H9 (cell line): ENCODE data around the gene FREY1. TPM values are rescaled to one million over a fixed set of nuclear protein-coding genes. Genes with fewer than 3 reads are reported as not detected.

Source experiments
- DNase-seq: peaks from one replicate; pipeline ENCODE4 v3.0.0-alpha.2; 2017
- H2AFZ ChIP-seq: one replicate; pipeline ENCODE4 v1.6.1; 2013; ENCODE audit warnings: mild to moderate bottlenecking, low read length, control low read depth, moderate library complexity
- H2AK5ac ChIP-seq: 2 replicates; pipeline ENCODE4 v1.6.1; 2013; ENCODE audit warnings: low read length, control low read depth, mixed read lengths; ENCODE audit not compliant: insufficient read length
- H2BK120ac ChIP-seq: one replicate; pipeline ENCODE4 v1.6.1; 2013; ENCODE audit warnings: low read depth, mild to moderate bottlenecking, low read length, control low read depth, inconsistent platforms; ENCODE audit not compliant: poor library complexity, severe bottlenecking
- H2BK12ac ChIP-seq: 2 replicates; pipeline ENCODE4 v1.6.1; 2013; ENCODE audit warnings: low read length, control low read depth, mixed read lengths, low read depth; ENCODE audit not compliant: insufficient read length
- H2BK15ac ChIP-seq: 2 replicates; pipeline ENCODE4 v1.6.1; 2013; ENCODE audit warnings: low read depth, low read length, control low read depth
- H2BK20ac ChIP-seq: one replicate; pipeline ENCODE4 v1.6.1; 2013; ENCODE audit warnings: low read depth, mild to moderate bottlenecking, low read length, control low read depth, inconsistent platforms; ENCODE audit not compliant: poor library complexity, severe bottlenecking
- H2BK5ac ChIP-seq: 2 replicates; pipeline ENCODE4 v1.6.1; 2013; ENCODE audit warnings: low read length, control low read depth, mixed read lengths; ENCODE audit not compliant: insufficient read length
- H3K14ac ChIP-seq: 2 replicates; pipeline ENCODE4 v1.6.1; 2013; ENCODE audit warnings: low read length, control low read depth; ENCODE audit not compliant: insufficient read depth
- H3K18ac ChIP-seq: 2 replicates; pipeline ENCODE4 v1.6.1; 2013; ENCODE audit warnings: low read depth, mild to moderate bottlenecking, mixed read lengths, low read length, control low read depth; ENCODE audit not compliant: insufficient read length
- H3K23ac ChIP-seq: 2 replicates; pipeline ENCODE4 v1.6.1; 2013; ENCODE audit warnings: low read length, control low read depth, mixed read lengths, low read depth; ENCODE audit not compliant: insufficient read length
- H3K23me2 ChIP-seq: 2 replicates; pipeline ENCODE4 v1.6.1; 2013; ENCODE audit warnings: low read depth, mild to moderate bottlenecking, mixed read lengths, low read length, control low read depth; ENCODE audit not compliant: insufficient read length, poor library complexity, severe bottlenecking
- H3K27ac ChIP-seq: 2 replicates; pipeline ENCODE4 v1.5.1; 2013; ENCODE audit warnings: low read length, control low read depth, mixed read lengths, low read depth; ENCODE audit not compliant: insufficient read length
- H3K27me3 ChIP-seq: 2 replicates; pipeline ENCODE4 v1.6.1; 2013; ENCODE audit warnings: low read length, control low read depth, inconsistent platforms; ENCODE audit not compliant: insufficient read depth
- H3K4ac ChIP-seq: 2 replicates; pipeline ENCODE4 v1.6.1; 2013; ENCODE audit warnings: low read depth, mild to moderate bottlenecking, control low read depth, inconsistent platforms, low read length, moderate library complexity
- H3K4me1 ChIP-seq: 2 replicates; pipeline ENCODE4 v1.6.1; 2013; ENCODE audit warnings: low read length, control low read depth, inconsistent platforms; ENCODE audit not compliant: insufficient read depth
- H3K4me2 ChIP-seq: 2 replicates; pipeline ENCODE4 v1.6.1; 2013; ENCODE audit warnings: low read length, control low read depth, mixed read lengths; ENCODE audit not compliant: insufficient read length, insufficient read depth
- H3K56ac ChIP-seq: 2 replicates; pipeline ENCODE4 v1.6.1; 2013; ENCODE audit warnings: low read depth, mild to moderate bottlenecking, mixed read lengths, low read length, control low read depth; ENCODE audit not compliant: insufficient read length
- H3K79me1 ChIP-seq: 2 replicates; pipeline ENCODE4 v1.6.1; 2013; ENCODE audit warnings: low read depth, mild to moderate bottlenecking, moderate library complexity, low read length, control low read depth, inconsistent platforms; ENCODE audit not compliant: insufficient read depth, poor library complexity, severe bottlenecking
- H3K79me2 ChIP-seq: 2 replicates; pipeline ENCODE4 v1.6.1; 2013; ENCODE audit warnings: low read length, control low read depth, inconsistent platforms; ENCODE audit not compliant: insufficient read depth
- H3K9ac ChIP-seq: 2 replicates; pipeline ENCODE4 v1.6.1; 2013; ENCODE audit warnings: low read length, control low read depth, mixed read lengths; ENCODE audit not compliant: insufficient read length; ENCODE audit errors: extremely low read depth
- H3K9me3 ChIP-seq: one replicate; pipeline ENCODE4 v1.6.1; 2013; ENCODE audit warnings: low read depth, low read length, inconsistent platforms; ENCODE audit not compliant: control insufficient read depth
- H3T11ph ChIP-seq: one replicate; pipeline ENCODE4 v1.6.1; 2013; ENCODE audit warnings: mild to moderate bottlenecking, low read length, control low read depth, inconsistent platforms
- H4K20me1 ChIP-seq: one replicate; pipeline ENCODE4 v1.6.1; 2013; ENCODE audit not compliant: control insufficient read depth, insufficient read length, insufficient read depth
- H4K5ac ChIP-seq: 2 replicates; pipeline ENCODE4 v1.6.1; 2013; ENCODE audit warnings: low read depth, mild to moderate bottlenecking, mixed read lengths, low read length, control low read depth; ENCODE audit not compliant: insufficient read length
- H4K8ac ChIP-seq: replicated peaks from 2 replicates; pipeline ENCODE4 v1.6.1; 2013; ENCODE audit warnings: low read length, control low read depth, mixed read lengths, low read depth; ENCODE audit not compliant: insufficient read length
- H4K91ac ChIP-seq: 2 replicates; pipeline ENCODE4 v1.6.1; 2013; ENCODE audit warnings: low read depth, mild to moderate bottlenecking, moderate library complexity, mixed read lengths, low read length, control low read depth; ENCODE audit not compliant: insufficient read length
- H3K27ac Mint-ChIP-seq, 3 experiments: 2 replicates in 2 of 3; 3 replicates in 1 of 3; pipeline ENCODE4 v1.8.0; 2020 to 2021; ENCODE audit warnings: mixed read lengths in 3 of 3, mild to moderate bottlenecking in 1 of 3, moderate library complexity in 1 of 3
- H3K27me3 Mint-ChIP-seq: 2 replicates; pipeline ENCODE4 v1.8.0; 2021; ENCODE audit warnings: low read depth, mild to moderate bottlenecking, moderate library complexity, mixed read lengths
- H3K36me3 Mint-ChIP-seq, 3 experiments: 2 replicates in 2 of 3; 3 replicates in 1 of 3; pipeline ENCODE4 v1.8.0; 2020 to 2021; ENCODE audit warnings: low read depth in 3 of 3, mixed read lengths in 3 of 3; ENCODE audit not compliant: insufficient read depth in 1 of 3
- H3K4me1 Mint-ChIP-seq, 2 experiments: 2 replicates each; pipeline ENCODE4 v1.8.0; 2020; ENCODE audit warnings: mixed read lengths in 2 of 2
- H3K4me3 Mint-ChIP-seq, 2 experiments: 2 replicates in 1 of 2; 3 replicates in 1 of 2; pipeline ENCODE4 v1.8.0; 2020 to 2021; ENCODE audit warnings: mild to moderate bottlenecking in 2 of 2, mixed read lengths in 2 of 2, moderate library complexity in 1 of 2
- H3K9me3 Mint-ChIP-seq, 2 experiments: 2 replicates in 1 of 2; 3 replicates in 1 of 2; pipeline ENCODE4 v1.8.0; 2020; ENCODE audit warnings: mild to moderate bottlenecking in 2 of 2, mixed read lengths in 2 of 2, moderate library complexity in 1 of 2
- WGBS: extraction: QIAGEN DNeasy Blood & Tissue Kit; methylation state at CpG from one replicate; pipeline ENCODE4 v1.1.7; 2013; ENCODE audit warnings: missing lambda C conversion rate, low lambda C conversion rate, mixed read lengths; ENCODE audit not compliant: insufficient read length; ENCODE audit errors: extremely low coverage; 5-methylcytosine and 5-hydroxymethylcytosine counted together
- total RNA-seq: library from RNA; stranded (reverse); gene quantifications from 2 replicates; pipeline ENCODE4 v1.2.1, GENCODE V29; 2021
- TF ChIP-seq, protein P1 (sequence below): fragments of 200-600 bp; sonication (generic); conservative IDR thresholded peaks from 3 replicates; pipeline ENCODE4 v1.8.0; 2021; ENCODE audit warnings: antibody characterized with exemption, mild to moderate bottlenecking

The FREY1 gene
- total RNA-seq, 1 experiment from 2014 or later: 2.1 TPM

DNA sequence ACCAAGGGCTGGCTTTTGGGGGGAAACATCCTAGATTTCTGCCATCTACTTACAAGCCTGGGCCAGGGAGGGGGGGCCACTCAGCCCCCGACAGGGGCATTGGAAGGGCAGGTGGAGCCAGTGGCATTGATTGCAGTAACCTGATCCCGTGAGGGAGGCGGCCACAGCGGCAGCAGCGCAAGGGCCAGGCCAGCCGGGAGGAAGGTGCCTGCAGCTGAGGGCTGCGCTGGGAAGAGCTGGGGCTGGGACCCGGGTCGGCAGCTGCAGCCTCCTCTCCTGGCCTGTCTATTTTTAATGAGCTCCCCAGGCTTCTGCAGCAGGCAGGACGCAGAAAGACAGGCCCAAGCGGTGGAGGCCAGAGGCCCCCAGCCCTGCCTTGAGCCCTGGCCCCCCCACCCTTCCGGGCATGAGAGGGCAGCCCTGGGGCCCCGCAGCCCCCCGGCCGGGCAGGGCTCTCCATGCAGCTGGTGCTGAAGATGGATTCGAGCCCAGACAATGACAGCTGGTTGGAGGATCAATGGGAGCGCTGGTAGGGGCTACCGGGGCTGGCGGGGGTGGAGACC is 10.6 kb downstream of the FREY1 start:
- Mint-ChIP-seq H3K9me3 (no peaks in the 10 kb centered on the region), H3K4me1 (peaks cover 32 to 52% of the 10 kb centered on the region in 2 experiments), H3K36me3 (peaks cover 0 to 7% (median 0%) of the 10 kb centered on the region in 3 experiments; a peak in 3 of 7 replicates), H3K27me3 (peaks cover 6% of the 10 kb centered on the region), H3K4me3 (peak overlapping the region in 1 of 2 experiments; percentile 38; a peak in 1 of 5 replicates), H3K27ac (no peak overlapping the region)
- Histone ChIP-seq H3K23ac (no peak overlapping the region), H3K23me2 (peaks cover 10% of the 10 kb centered on the region), H3K9ac (no peak overlapping the region), H3K9me3 (no peaks in the 10 kb centered on the region), H2AFZ (no peak overlapping the region), H2BK15ac (no peak overlapping the region), H3K79me2 (no peaks in the 10 kb centered on the region), H3T11ph (no peak overlapping the region), H3K4me1 (no peaks in the 10 kb centered on the region; the same call in 1 of the 2 replicates), H3K27me3 (no peaks in the 10 kb centered on the region; the same call in 1 of the 2 replicates), H3K79me1 (no peaks in the 10 kb centered on the region), H3K14ac (no peak overlapping the region), H2BK12ac (no peak overlapping the region), H4K8ac (no peak overlapping the region), H3K27ac (no peak overlapping the region), H2BK5ac (no peak overlapping the region), H4K5ac (no peak overlapping the region), H4K20me1 (no peaks in the 10 kb centered on the region), H2AK5ac (no peak overlapping the region), H3K18ac (no peak overlapping the region), H3K4ac (no peak overlapping the region), H2BK20ac (no peak overlapping the region), H4K91ac (no peak overlapping the region), H2BK120ac (no peak overlapping the region), H3K56ac (no peak overlapping the region), H3K4me2 (no peak overlapping the region)
- WGBS: no CpG with 5 or more reads among the region's 19 CpGs
- peak; percentile 82 for DNase-seq
- TF ChIP-seq, protein P1, sequence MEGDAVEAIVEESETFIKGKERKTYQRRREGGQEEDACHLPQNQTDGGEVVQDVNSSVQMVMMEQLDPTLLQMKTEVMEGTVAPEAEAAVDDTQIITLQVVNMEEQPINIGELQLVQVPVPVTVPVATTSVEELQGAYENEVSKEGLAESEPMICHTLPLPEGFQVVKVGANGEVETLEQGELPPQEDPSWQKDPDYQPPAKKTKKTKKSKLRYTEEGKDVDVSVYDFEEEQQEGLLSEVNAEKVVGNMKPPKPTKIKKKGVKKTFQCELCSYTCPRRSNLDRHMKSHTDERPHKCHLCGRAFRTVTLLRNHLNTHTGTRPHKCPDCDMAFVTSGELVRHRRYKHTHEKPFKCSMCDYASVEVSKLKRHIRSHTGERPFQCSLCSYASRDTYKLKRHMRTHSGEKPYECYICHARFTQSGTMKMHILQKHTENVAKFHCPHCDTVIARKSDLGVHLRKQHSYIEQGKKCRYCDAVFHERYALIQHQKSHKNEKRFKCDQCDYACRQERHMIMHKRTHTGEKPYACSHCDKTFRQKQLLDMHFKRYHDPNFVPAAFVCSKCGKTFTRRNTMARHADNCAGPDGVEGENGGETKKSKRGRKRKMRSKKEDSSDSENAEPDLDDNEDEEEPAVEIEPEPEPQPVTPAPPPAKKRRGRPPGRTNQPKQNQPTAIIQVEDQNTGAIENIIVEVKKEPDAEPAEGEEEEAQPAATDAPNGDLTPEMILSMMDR: no peak
